Testis (tissue), 3 donors: ENCODE results near the gene ADCY2. TPM values are rescaled to one million over a fixed set of nuclear protein-coding genes. Genes with fewer than 3 reads are reported as not detected.

Experiments
- DNase-seq: peaks from one replicate; pipeline ENCODE4 v3.0.0-alpha.2; 2019
- H3K27ac ChIP-seq, 2 donors: fragments of 200-600 bp; sonication (generic); one replicate each; pipeline ENCODE4 v1.5.1; 2019
- H3K27me3 ChIP-seq: fragments of 200-600 bp; sonication (generic); one replicate; pipeline ENCODE4 v1.5.1; 2019
- H3K36me3 ChIP-seq: fragments of 200-600 bp; sonication (generic); one replicate; pipeline ENCODE4 v1.5.1; 2017; ENCODE audit warnings: low read depth; ENCODE audit errors: missing control alignments
- H3K4me1 ChIP-seq: fragments of 200-600 bp; sonication (generic); one replicate; pipeline ENCODE4 v1.5.1; 2019
- H3K4me3 ChIP-seq, 2 donors: fragments of 200-600 bp; sonication (generic); one replicate each; pipeline ENCODE4 v1.5.1; 2017 to 2019
- H3K9me3 ChIP-seq: fragments of 200-600 bp; sonication (generic); one replicate; pipeline ENCODE4 v1.5.1; 2017
- POLR2A ChIP-seq: fragments of 450-650 bp; IDR thresholded peaks from one replicate; pipeline ENCODE4 v1.6.1; 2017; ENCODE audit warnings: antibody characterized with exemption, mild to moderate bottlenecking, moderate library complexity
- WGBS, 2 donors: methylation state at CpG; one replicate each; pipeline ENCODE4 v1.1.5; 2018; 5-methylcytosine and 5-hydroxymethylcytosine counted together
- intact Hi-C: fragments of 100-400 bp; cut with DNase I; formaldehyde crosslinking; loops from one replicate; pipeline ENCODE4 v1.15.1; 2023; ENCODE audit warnings: low total_unique reads
- polyA plus RNA-seq: library from polyadenylated mRNA; stranded (reverse); fragments of 350-450 nt; fragmentation: Illumina TruSeq; extraction: RNeasy Lipid Tissue Mini Kit (QIAGEN cat#74804); gene quantifications from one replicate; pipeline ENCODE4 v1.2.3, GENCODE V29; 2014; ENCODE audit warnings: low read depth, low replicate concordance; ENCODE audit not compliant: insufficient read depth
- total RNA-seq, 2 donors: library from RNA; depleted of rRNA; stranded (reverse); fragments of >200 nt; gene quantifications; one replicate each; pipeline ENCODE4 v1.2.3, GENCODE V29; 2016
- TF ChIP-seq, protein P1 (sequence below), 3 experiments: fragments of 450-650 bp in 2 of 3; fragments of 200-600 bp in 1 of 3; sonication (generic) in 1 of 3; IDR thresholded peaks; one replicate each; pipeline ENCODE4 v1.5.1; 2016 to 2019; ENCODE audit warnings: antibody characterized with exemption in 3 of 3, mild to moderate bottlenecking in 2 of 3, moderate library complexity in 1 of 3

Gene ADCY2
- total and polyA plus RNA-seq, 3 donors from 2014 or later = 9.4 to 18.5 (median 10.5) TPM

DNA sequence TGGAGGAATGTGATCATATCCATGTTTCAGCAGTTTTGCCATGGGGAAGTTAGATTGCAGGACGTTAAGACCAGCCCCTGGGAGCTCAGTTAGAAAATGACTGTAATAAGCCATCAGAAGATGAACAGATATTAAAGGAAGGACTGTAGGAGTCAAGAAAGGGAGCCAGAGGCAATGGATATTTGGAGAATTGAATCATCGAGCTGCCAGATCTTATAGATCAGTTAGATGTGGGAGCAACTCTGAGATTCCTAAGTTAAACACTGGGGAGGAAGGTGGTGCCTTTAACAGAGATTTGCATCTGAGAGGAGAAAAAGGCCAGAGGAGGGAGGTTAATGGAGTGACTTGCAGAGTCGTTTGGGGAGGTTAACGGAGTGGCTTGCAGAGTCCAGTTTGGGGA, 96.4 kb downstream of the ADCY2 start:
- no peaks in the 10 kb centered on the region for H3K9me3 ChIP-seq
- H3K4me1 ChIP-seq = no peaks in the 10 kb centered on the region
- H3K27ac ChIP-seq = no peak overlapping the region
- no peaks in the 10 kb centered on the region for H3K36me3 ChIP-seq
- no peaks in the 10 kb centered on the region for H3K27me3 ChIP-seq
- 78 to 83% methylated on average over 4 of the region's 4 CpGs for WGBS, 2 donors
- H3K4me3 ChIP-seq = no peak overlapping the region
- TF ChIP-seq POLR2A = no peak
- TF ChIP-seq, protein P1, sequence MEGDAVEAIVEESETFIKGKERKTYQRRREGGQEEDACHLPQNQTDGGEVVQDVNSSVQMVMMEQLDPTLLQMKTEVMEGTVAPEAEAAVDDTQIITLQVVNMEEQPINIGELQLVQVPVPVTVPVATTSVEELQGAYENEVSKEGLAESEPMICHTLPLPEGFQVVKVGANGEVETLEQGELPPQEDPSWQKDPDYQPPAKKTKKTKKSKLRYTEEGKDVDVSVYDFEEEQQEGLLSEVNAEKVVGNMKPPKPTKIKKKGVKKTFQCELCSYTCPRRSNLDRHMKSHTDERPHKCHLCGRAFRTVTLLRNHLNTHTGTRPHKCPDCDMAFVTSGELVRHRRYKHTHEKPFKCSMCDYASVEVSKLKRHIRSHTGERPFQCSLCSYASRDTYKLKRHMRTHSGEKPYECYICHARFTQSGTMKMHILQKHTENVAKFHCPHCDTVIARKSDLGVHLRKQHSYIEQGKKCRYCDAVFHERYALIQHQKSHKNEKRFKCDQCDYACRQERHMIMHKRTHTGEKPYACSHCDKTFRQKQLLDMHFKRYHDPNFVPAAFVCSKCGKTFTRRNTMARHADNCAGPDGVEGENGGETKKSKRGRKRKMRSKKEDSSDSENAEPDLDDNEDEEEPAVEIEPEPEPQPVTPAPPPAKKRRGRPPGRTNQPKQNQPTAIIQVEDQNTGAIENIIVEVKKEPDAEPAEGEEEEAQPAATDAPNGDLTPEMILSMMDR (IDR thresholded peaks at IDR 0.05) = no peak
- DNase-seq = no peak
- intact Hi-C loops = no loop called here

DNA sequence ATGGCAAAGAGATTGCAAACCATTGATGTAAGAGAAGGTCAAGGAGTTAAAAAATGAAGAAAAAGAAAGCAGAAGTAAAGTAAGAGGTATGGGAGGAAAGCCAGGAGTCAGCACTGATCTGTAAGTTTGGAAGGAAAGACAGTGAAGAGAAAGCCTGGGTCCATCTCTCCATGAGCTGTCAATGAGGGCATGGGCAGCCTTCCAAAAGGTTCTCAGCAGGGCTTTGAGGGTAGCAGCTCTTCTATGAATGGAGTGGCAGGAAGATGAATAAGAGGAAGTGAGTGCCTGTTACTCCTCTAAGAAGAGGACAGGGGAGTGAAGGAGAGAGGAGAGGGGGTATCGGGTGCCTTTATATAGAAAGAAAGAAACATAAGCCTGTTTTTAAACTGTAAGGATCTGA, 97.1 kb downstream of the ADCY2 start:
- intact Hi-C loops = no loop called here

DNA sequence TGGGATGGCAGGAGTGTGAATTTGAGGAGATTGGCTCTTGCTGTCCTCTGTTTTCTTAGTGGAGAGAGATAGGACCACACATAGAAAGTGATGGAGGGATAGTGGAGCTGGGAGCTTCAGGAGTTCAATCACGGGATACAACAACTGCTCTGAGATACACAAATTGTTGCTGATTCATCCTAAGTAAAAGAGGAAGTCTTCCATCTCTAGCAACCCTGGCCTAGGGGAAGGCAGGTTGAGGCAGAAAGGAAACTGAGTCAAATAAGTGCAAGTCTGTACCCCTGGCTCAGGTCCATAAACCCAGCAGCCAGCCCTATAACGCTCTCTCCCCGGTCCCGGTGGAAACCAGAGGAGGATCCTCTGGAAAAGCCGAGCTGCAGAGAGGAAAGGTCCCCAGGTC, 97.7 kb downstream of the ADCY2 start:
- H3K27ac ChIP-seq = no peak overlapping the region
- H3K4me1 ChIP-seq = no peaks in the 10 kb centered on the region
- no peaks in the 10 kb centered on the region for H3K27me3 ChIP-seq
- H3K36me3 ChIP-seq = no peaks in the 10 kb centered on the region
- H3K4me3 ChIP-seq = no peak overlapping the region
- no peak for DNase-seq
- intact Hi-C loops = no loop called here
- 88 to 93% methylated on average over 5 of the region's 5 CpGs for WGBS, 2 donors
- no peaks in the 10 kb centered on the region for H3K9me3 ChIP-seq
- TF ChIP-seq POLR2A = no peak
- TF ChIP-seq, protein P1 (IDR thresholded peaks at IDR 0.05) = no peak

More for the DNA sequence above, 97.1 kb downstream of the ADCY2 start:
- 90 to 94% methylated on average over 1 of the region's 1 CpG for WGBS, 2 donors
- H3K36me3 ChIP-seq = no peaks in the 10 kb centered on the region
- no peaks in the 10 kb centered on the region for H3K4me1 ChIP-seq
- H3K27ac ChIP-seq = no peak overlapping the region
- no peaks in the 10 kb centered on the region for H3K9me3 ChIP-seq
- no peak for TF ChIP-seq POLR2A
- TF ChIP-seq, protein P1 (IDR thresholded peaks at IDR 0.05) = no peak
- no peaks in the 10 kb centered on the region for H3K27me3 ChIP-seq
- H3K4me3 ChIP-seq = no peak overlapping the region
- DNase-seq = no peak

DNA sequence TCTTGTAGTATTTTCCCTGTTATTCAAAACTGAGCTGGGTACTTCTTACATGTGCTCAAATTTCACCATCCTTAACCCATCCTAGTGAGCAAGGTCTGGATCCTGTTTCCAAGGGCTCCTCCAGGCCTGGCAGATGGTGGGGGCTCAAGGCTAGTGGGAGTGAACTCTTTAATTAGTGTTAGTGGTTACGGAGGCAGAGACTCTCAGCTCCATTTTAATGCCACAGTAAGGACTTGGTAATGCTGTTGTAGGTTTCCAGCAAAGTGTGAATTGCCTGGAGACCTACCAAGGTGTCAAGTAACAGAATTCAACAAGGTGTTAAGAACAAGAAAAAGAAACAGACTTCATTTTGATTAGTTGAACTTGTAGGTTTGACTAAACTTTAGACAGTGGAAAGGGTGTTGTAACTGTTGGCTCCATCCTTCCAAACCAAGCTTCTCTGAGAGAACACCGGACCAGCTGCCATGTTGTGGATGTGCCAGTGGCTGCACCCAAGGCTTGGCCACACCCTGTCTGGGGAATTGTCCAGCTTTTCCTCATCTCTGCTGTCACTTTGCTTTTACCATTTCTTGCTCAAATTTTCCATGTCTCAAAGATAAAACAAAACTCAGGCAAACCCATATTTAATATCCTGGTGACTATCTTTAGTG, 98.7 kb downstream of the ADCY2 start:
- intact Hi-C loops = no loop called here
- TF ChIP-seq POLR2A = no peak
- TF ChIP-seq, protein P1 (IDR thresholded peaks at IDR 0.05) = no peak
- Histone ChIP-seq H3K4me3 (no peak overlapping the region), H3K36me3 (no peaks in the 10 kb centered on the region), H3K27ac (no peak overlapping the region), H3K9me3 (no peaks in the 10 kb centered on the region), H3K27me3 (no peaks in the 10 kb centered on the region), H3K4me1 (no peaks in the 10 kb centered on the region)
- DNase-seq = no peak
- WGBS, 2 donors = 58 to 79% methylated on average over 2 of the region's 2 CpGs

DNA sequence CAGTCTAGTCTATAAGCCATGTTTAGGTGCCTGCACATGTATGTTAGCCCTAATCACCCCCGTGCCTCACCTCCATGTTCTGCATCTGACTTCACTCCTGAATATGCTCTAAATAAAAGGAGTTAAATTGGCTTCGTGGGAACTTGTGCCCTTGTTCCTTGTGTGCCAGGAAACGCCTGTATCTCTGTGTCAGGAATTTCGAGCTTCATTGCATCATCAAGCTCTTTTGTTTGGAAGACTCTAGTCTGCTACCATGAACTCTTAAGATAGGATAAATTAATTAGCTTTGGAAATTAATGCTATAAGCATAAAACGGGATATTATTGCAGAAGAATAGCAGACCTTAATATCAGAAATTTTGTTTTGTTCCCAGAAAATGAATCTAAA, 99.2 kb downstream of the ADCY2 start:
- intact Hi-C loops = no loop called here
- 61% methylated on average over 5 of the region's 5 CpGs for WGBS, 2 donors
- DNase-seq = no peak
- no peaks in the 10 kb centered on the region for H3K4me1 ChIP-seq
- H3K27ac ChIP-seq = no peak overlapping the region
- H3K27me3 ChIP-seq = no peaks in the 10 kb centered on the region
- H3K9me3 ChIP-seq = no peaks in the 10 kb centered on the region
- H3K4me3 ChIP-seq = no peak overlapping the region
- TF ChIP-seq POLR2A = no peak
- TF ChIP-seq, protein P1 (IDR thresholded peaks at IDR 0.05) = no peak
- no peaks in the 10 kb centered on the region for H3K36me3 ChIP-seq
